HG03469 (cell line): ENCODE results near the gene CLEC19A.

ENCODE experiments used
- ATAC-seq: cut with Tn5 transposase; IDR thresholded peaks from one replicate; pipeline ENCODE4 v1.9.1; 2021; ENCODE audit warnings: mild to moderate bottlenecking, moderate library complexity, moderate number of reproducible peaks; ENCODE audit not compliant: unreplicated experiment

The CLEC19A gene

GRCh38 chr16:19285431-19285830 is at the start of gene CLEC19A:
TSS of gene CLEC19A (plus strand) at chr16:19285731. CDS start at chr16:19285852, 121 bp downstream.
- no peak for ATAC-seq

- ATAC-seq: no peak
Measured at GRCh38 chr16:19235886-19236285, 49.6 kb upstream of the CLEC19A start.

GRCh38 chr16:19236561-19237209 is 48.8 kb upstream of the CLEC19A start:
- no peak for ATAC-seq

DNA sequence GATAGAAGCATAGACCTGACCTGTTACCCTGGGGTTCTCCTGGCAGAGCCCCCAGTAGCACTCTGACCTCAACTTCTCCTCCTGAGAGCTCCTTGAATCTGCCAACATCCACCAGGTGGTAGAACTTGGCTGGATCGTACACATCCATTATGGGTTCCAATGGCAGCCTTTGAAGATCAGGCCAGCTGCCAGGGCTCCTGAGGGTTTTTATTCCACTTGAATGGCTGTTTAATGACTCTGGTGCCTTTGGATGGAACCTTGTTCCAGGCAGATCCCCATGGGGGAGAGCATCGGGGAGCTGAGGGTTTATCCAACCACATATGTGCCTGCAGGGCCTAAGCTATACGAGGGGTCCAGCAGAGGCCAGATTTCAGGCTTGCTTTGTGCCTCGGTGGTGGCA is 47.1 kb upstream of the CLEC19A start:
- ATAC-seq: no peak

DNA sequence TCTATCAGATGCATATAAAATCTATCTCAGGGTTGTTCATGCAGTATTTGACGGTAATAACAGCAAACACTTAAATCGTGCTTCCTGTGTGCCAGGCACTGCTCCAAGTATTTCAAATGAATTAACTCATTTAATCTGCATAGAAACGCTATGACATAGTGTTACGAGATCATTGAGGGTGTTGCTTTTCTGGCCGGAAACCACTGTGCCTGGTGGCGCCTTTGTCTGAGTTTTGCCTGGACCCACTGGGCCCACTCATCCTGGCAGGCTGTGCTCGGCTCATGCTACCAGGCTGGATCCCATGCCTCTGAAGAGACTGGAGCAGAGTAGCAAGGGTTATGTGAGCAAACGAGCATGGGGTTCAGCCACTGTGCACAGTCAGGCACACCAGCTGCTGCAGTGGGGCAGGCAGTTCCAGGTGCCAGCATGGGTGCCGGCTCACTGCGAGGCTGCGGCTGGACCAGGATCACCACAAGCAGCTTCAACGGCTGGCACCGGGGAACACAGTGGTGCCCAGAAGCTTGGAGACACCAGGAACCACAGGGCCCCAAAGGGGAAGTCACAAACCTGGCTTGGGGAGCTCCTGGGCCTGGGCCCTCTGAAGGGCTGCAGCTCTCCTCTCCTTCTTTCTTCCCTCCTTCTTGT is 45.9 kb upstream of the CLEC19A start:
- ATAC-seq: no peak

GRCh38 chr16:19240494-19240893 is 45.0 kb upstream of the CLEC19A start:
- ATAC-seq: no peak

DNA sequence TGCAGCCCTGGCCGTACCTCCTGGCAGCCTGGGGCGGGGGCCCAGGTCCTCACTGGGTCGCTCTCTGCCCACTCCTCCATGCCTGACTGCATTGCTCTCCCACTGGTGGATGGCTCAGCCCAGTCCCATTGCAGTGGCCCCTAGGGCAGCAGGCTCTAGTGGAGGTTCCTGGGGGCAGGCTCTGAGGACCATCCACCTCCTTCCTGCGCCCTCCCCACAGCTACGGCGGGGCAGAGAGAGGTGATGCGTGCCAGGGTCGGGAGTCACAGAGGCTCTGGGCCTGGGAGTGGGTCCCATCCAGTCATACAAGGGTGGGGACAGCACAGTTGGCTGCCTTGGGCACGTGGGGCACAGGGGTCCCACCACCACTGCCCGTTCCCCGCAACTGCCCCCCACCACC is 44.0 kb upstream of the CLEC19A start:
- ATAC-seq: no peak

GRCh38 chr16:19242186-19242585 is 43.3 kb upstream of the CLEC19A start:
- no peak for ATAC-seq

DNA sequence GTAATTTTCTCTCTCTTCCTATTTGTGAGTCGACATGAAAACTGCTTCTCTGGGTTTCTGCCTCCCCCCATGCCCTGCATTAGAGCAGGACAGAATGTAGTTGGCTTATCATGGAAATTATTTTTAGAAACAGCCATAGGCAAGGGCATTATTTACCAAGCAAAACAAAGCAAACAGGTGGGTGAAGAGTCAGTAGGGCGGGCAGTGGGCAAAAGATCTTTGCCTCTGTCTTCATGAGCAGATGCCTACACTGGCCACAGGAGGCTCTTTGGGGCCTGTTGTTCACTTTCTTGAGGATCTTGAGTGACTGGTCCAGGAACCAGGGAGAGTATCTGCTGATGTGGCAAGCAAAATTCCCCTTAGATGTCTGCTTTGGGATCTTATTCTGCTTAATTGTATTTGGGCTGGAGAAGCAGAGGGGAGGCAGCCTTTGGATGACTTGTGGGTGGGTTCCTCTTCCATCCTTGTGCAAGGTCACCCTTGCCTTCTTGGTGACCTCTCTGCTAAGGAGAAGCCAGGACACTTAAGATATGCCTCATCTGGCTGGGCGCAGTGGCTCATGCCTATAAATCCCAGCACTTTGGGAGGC is 42.5 kb upstream of the CLEC19A start:
- no peak for ATAC-seq

DNA sequence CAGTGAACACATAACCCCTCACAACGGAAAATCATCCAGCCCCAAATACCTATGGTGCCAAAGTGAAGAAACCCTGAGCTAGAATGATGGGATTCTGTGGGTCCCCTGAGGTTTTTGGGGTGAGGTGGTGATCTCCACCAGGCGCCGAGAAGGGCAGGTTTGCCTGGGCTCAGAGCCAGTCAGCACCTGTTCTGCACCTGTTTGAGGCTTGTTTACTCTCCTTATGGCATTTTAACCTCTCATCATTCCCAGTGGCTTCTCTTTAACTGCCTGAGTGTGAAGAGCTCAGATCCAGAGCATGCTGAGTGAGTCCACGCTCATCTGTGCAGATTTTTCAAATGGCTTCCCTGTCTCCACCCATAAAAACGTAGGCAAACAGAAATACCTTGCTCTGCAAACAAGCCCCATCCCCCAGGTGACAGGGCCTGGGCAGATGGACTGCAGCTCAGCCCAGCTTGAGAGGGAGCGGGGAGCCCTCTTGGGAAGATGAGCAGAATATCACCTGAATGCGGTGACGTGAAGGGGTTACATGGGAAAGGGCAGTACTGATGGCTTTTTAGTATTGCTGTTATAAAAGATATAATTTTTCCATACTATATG is 40.1 kb upstream of the CLEC19A start:
- ATAC-seq: no peak

DNA sequence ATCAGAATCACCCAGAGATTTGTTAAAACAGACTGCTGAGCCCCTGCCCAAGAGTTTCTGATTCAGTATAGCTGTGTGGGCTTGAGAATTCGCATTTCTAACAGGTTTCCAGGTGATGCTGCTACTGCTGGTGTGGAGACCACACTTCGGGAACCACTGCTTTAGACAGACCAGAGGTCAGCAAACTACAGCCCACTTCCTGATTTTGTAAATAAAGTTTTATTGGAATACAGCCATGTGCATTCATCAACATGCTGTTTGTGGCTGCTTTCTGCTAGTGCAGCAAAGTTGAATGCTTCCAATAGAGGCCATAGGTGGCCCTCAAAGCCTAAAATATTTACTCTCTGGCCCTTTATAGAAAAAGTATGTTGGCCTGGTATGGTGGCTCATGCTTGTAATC is 32.6 kb upstream of the CLEC19A start:
- no peak for ATAC-seq

DNA sequence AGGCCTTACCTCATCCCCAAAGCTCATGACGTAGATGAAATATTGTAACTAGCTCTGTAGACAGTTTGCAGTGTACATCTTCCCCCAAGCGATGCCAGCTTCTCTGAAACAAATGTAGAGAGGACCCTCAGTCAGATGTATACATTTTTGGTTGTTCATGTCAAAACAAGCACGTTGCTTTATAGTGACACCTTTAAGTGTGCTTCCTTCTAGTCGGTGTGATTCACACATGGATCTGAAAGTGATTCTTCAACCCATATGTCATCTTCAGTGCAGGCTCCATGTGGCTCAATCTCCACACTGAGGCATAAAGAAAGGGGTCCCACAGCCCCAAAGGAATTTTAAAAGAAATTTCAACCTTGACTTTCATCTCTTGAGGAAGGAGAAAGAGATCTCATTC is 30.9 kb upstream of the CLEC19A start:
- no peak for ATAC-seq

DNA sequence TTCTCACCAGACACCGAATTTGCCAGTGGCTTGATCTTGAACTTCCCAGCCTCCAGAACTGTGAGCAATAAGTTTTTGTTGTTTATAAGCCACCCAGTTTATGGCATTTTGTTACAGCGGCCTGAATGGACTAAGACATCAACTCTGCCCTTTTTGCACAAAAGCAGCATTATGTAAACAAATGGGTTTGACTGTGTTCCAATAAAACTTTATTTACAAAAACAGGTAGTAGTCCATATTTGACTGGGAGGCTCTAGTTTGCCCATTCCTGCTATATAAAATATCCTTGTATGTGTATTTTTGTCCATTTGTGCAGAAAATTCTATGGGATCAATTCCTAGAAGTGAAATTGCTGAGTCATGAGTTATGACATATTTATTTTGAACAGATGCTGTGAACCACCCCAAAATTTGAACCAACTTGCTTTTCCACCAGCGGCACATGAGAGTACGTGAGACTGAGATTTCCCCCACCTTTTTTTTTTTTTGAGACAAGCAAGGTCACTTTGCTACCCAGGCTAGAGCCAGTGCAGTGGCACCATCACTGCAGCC is 21.3 kb upstream of the CLEC19A start:
- no peak for ATAC-seq

- ATAC-seq: no peak
Measured at GRCh38 chr16:19265380-19265930, 20.1 kb upstream of the CLEC19A start.

GRCh38 chr16:19266774-19267173 is 18.8 kb upstream of the CLEC19A start:
- ATAC-seq: no peak

DNA sequence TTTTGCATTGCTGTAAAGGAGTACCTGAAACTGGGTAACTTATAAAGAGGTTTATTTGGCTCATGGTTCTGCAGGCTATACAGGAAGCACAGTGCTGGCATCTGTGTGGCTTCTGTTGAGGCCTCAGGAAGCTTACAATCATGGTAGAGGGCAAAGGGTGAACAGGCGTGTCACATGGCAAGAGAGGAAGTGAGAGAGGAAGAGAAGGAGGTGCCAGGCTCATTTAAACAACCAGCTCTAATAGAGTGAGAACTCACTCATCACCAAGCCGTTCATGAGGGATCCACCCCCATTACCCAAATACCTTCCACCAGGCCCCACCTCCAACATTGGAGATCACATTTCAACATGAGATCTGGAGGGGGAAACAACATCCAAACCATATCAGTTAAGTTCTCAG is 16.4 kb upstream of the CLEC19A start:
- ATAC-seq: no peak

DNA sequence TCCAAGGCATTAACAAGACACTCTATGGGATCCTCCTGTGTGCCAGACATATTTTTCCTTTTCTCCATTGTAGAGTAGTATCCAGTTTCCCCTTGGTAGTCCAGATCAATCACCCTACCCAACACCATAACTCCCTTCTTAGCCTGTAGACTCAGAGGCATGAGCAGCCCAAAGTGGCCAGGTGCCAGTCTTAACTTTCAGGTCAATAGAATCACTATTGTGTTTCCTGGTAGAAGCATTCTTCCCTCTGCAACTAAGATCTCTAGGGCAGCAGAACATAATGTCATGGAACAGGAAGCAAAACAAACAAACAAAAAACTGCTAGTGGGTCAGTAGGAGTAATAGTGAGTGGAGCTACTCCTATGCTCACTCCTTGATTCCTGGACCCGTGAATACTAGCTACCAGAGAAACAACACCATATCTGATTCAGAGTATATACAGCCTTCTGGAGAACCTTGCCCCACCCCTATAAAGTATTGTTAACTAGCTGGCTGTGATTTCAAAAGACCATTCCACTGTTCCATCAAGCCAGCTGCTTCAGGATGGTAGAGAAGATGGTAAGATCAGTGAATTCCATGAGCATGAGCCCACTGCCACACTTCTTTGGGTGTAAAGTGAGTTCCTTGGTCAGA is 11.2 kb upstream of the CLEC19A start:
- no peak for ATAC-seq

DNA sequence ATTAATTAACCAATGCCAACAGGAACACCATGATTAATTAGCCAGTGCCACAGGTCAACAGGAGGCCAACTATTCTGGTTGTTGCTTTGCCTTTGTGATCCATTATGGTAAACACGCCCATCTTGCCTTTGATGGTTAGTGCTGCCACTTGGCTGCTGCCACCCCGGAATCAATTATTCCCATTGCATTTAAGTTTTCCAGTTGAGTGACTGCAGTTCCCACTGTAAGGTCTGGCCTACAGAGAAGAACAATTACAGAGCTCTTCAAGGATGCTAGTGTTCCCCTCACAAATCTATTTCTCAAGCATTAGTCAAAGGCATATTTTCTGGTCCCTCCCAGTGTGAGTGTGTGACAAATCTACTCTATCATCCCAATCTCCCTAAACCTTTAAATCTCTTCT is 7.1 kb upstream of the CLEC19A start:
- no peak for ATAC-seq

DNA sequence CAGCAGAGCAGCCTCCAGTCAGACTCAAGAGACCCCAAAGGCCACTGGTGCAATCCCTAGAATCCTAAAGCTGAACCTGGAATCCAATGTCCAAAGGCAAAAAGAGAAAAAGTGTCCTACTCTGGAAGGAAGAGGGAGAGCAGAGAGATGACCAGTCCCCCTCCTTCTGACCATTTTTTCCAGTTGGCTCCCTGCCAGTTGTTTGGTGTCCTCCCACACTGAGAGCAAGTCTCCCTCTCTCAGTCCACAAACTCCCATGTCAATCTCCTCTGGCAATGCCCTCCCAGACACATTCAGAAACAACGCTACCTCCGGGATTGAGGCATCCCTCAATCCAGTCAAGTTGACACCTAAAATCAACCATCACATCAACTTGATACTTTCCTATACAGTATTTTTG is 4.3 kb upstream of the CLEC19A start:
- ATAC-seq: no peak

- no peak for ATAC-seq
Measured at GRCh38 chr16:19282101-19282500, 3.4 kb upstream of the CLEC19A start.

- ATAC-seq: no peak
Measured at GRCh38 chr16:19283637-19284036, 1.9 kb upstream of the CLEC19A start.
